GM12891 (cell line): ENCODE measurements around the gene PLAC8.

ENCODE experiments used
- POLR2A ChIP-seq: IDR thresholded peaks from 2 replicates; pipeline ENCODE4 v1.6.1; 2011; ENCODE audit warnings: low read depth, low read length, control low read depth
- POLR2AphosphoS5 ChIP-seq: IDR thresholded peaks from 2 replicates; pipeline ENCODE4 v1.6.1; 2011; ENCODE audit warnings: low read depth, low read length, control low read depth
- SPI1 ChIP-seq: IDR thresholded peaks from 2 replicates; pipeline ENCODE4 v1.6.1; 2011; ENCODE audit warnings: low read depth, low read length, control low read depth
- TAF1 ChIP-seq: IDR thresholded peaks from 2 replicates; pipeline ENCODE4 v1.6.1; 2011; ENCODE audit warnings: low read depth, low read length, control low read depth

DNA sequence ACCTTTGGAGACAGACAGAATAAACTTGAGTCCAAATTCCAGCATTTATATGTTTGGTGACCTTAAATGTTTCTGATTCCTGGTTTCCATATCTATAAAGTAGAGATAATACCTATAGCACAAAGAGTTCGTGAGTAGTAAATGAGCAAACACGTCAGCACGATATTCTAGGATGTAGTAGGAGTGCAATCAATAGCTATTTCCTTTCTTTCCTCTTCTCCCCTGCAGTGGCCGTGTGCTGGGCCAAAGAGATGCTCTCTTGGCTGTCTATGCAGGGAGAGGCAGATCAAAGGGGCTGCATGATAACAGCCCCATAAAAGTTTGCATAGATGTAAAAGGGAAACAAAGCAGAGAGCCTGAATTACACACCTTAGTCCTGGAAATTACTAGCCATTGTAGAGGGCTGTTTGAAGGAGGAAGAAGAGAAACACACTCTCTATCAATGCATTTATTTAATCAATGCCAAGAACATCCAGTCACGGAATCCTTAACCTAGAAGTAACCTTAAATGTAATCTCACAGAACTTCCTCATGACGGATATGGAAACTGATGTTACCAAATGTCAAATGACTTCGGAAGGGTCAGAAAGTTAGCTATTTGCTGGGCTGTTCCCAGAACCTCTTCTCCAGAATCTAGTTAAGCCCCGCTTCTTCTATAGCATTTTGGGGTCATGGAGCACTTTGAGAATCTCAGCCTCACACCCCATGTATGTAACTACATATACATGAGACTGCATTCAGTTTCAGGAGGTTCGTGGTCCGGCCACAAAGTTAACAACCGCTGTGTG is 35.5 kb upstream of the PLAC8 start:
- no peak for TF ChIP-seq POLR2AphosphoS5
- no peak for TF ChIP-seq SPI1
- no peak for TF ChIP-seq POLR2A
- TF ChIP-seq TAF1 = no peak
